Epidermal melanocyte (primary cell): ENCODE data around the gene ROBO2.

Source experiments
- DNase-seq: peaks from one replicate; pipeline ENCODE4 v3.0.0; 2011; ENCODE audit warnings: low spot score; ENCODE audit not compliant: insufficient read length

The ROBO2 gene

DNA sequence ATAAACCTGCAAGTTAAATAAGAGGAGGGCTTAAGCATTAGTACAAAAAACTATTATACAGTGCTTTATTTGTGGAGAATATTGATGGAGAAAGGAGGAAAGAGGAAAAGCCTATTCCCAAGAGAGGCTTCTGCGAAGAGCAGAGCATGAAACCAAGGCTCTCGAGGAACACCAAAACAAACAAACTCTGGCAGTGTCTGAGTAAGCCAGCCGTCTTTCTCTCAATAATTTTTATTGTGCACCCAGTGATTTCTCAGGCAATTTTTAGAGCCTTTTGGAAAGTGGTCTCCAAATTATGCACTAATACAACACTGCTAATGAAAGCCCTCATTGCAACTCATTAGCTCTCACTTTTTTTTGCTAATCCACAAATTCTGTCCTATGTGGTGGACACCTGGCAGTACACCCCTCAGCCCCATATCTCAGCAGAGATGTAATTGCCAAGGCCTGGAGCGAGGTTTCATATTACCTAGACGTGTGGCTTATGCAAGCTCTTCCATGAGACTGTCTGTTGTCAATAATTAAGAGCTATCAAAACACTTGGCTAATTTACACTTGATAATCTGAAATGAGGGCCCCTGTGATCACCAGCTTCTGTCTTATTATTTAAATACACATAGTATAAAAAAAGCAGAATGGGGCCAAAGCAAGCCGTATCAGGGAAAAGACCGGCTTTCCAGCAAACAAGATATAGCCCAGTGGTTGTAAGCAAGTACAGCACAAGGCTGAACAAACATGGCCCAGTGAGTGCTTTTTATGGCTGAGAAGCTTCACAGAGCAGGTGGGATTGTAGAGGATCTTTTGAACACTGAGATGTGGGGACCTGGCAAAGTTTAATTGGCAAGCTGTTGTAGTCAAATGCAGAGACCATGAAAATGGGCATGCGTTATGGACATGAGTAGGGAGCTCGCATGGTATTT is 216.9 kb downstream of the ROBO2 start:
- no peak for DNase-seq

DNA sequence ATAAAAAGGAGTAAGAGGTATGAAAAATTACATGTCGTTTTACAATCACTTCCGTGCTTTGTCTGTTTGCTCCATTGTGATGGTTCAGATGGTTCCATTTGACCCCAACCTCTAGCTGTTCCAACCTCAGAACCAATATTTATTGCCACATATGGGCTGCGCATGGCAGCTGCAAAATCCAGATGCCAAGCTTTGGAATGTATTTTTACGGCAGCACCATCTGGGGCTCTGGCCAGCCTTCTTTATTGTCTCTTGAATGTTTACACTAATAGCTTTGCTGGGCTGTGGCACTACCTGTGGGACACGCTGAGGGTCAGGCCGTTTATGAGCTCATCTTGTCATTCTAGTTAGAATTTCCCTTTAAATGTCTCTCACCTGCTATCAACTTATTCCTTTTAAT is 219.8 kb downstream of the ROBO2 start:
- DNase-seq: no peak

DNA sequence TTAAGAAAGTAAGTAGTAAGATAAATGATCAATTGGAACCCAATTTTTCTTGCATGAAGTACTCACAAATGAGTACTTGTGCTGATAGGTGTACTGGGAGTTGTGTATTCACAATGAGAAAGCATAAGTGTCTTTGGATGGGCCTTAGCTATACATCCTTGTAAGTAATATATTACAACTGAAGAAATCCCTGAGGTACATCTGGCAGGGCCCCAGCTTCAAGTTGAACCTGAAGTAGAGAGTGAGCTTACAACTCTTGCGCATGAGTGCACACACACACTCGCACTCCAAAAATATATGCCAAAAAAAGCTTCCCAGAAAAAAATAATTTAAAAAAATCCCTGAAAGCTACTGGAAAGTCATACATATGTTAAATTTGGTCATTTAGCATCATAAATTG is 222.5 kb downstream of the ROBO2 start:
- no peak for DNase-seq

DNA sequence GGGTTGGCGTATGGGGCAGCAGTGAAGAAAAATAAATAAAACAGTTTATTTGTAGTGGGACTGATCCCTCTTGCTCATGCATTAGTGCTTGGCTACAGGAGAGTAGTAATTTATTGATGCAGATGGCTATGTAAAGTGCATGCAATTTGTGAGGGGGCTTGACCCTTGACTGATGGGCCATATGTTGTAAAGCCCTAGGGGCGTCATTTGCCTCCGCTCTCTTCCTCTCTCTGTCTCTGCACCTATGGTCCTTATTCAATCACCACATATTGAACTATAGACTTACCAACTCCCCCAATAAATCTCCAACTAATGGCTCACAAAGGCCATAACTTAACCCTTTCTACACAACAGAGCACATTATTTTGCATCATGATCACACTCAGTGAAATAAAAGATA is 227.7 kb downstream of the ROBO2 start:
- DNase-seq: no peak

DNA sequence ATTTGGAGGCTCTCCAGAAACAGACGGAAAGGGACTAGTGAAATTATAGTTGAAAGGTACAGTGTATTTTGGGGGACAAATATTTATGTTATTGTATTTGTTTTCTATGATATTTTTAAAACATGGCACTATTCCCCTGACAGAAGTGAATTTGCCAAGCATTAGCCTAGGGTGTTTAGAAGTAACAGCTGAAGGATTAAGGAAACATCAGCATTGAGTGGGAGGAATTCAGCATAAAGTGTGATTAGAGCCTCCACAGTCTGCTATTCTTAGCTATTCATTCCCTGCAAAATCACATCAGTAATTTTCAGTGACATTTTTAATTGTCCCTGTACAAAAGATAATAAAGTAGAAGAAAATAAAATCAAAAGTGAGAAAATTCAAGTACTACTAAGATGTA is 231.4 kb downstream of the ROBO2 start:
- DNase-seq: no peak

DNA sequence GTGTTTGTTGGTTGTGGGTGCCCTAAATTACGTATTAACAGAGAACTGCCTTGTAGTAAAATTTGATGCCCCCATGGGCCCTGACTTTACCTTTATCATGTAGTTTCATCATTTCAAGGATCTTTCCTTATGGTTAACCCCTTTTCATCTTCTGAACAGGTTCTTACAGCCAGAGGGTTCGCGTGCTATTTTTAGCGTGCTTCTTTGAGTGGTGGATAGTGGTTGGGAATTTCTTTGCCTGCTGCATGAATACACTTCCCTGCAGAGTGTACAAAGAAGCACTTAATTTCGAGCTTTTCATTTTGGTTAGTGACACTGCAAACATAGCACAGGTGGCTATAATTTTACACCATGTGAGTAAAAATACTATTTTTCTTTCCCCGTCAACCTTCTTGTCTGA is 231.8 kb downstream of the ROBO2 start:
- DNase-seq: no peak

DNA sequence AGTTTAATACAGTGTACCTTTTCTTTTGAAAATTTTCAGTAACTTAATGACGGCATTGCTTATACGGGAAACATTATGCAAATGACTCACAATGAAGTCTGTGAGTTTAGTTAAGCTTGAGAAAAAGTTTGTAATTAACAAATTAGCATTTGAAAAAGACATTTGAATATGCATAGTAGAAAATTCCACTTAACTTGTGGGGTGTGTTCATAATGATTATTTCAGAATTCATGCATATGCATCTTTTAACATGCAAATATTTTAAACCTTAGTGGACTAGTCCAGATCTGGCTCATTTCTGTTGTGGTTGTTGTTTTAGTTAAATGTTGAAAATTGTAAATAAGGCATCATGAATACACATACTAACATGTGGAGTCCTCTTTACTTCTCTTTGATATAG is 239.4 kb downstream of the ROBO2 start:
- DNase-seq: no peak

DNA sequence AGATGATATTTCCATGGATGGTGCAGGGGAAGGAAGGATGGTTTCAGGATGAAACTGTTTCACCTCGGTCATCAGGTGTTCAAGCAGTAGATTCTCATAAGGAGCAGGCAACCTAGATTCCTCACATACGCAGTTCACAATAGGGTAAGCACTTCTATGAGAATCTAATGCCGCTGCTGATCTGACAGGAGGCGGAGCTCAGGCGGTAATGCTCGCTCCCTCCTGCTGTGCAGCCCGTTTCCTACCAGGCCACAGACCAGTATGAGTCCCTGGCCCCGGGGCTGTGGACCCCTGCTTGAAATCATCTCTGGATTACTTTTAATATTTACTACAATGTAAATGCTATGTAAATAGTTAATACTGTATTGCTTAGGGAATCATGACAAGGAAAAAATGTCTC is 241.8 kb downstream of the ROBO2 start:
- no peak for DNase-seq

DNA sequence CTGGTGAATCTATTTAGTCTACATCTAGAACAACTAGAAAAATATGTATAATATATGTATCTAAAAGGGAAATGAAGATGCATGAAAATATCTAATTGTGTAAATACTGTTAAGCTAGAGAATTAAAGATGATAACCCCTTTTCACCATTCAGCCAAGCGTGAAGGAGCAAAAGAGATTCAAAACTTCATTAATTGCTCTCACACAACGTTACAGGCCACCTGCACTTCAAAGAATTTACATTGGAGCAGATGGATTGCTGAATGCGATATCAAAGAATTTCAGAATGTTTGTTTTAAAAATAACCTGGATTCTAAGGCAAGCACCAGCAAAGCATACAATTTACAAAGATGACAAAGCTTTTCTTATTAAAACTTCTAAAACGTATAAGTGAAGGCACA is 243.2 kb downstream of the ROBO2 start:
- DNase-seq: no peak

DNA sequence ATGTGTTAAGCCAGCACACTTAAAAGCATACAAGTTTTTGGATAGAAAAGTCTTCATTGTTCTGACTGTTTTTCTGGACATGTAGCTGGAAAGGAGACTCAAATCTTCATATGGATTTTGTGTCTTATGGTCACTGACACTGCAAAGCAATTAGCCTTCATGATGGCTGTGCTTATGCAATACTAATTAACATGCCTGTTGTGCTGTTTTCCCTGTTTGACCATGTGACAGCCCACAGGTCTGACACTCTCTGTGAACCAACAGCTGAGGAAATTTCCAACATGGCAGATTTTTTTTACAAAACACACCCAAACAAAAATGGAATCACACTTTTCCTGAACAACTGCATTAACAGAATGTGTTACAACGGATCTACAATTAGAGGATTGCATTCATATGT is 248.4 kb downstream of the ROBO2 start:
- no peak for DNase-seq

DNA sequence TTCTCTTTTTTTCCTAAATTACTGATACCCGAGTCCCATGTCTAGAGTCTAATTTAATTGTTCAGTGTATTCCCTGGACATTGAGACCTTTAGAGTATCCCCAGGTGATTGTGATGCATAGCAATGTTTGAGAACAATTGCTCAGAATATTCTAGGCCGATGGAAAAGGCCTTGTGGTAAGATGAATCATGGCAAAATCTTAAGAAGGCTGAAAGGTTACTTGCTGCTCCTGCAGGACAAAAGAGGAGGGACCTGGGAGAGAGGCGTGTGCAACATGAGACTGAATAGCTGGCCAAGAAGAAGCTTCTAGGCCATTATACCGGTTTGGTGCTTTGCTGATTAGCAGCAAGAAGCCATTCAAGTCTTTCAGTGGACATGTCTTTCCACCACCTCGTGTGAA is 256.6 kb downstream of the ROBO2 start:
- no peak for DNase-seq

DNA sequence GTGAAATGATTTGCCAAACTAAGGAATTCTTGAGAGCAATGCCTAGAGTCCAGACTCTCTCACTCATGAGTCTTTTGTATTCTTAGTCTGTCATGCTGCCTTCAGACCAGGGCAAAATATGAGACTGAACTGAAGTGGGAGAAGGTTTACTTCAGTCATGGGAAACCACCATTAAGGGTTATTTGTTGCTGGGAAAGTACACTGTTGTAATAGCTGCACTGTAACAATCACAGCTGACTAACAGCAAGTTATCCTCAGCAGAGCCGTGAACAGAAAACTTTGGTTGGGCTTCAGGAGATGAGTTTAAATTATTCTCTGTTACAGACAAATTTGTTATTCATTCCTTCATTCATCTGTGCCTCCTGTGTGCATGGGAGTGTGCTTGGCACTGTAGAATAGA is 258.5 kb downstream of the ROBO2 start:
- DNase-seq: no peak

DNA sequence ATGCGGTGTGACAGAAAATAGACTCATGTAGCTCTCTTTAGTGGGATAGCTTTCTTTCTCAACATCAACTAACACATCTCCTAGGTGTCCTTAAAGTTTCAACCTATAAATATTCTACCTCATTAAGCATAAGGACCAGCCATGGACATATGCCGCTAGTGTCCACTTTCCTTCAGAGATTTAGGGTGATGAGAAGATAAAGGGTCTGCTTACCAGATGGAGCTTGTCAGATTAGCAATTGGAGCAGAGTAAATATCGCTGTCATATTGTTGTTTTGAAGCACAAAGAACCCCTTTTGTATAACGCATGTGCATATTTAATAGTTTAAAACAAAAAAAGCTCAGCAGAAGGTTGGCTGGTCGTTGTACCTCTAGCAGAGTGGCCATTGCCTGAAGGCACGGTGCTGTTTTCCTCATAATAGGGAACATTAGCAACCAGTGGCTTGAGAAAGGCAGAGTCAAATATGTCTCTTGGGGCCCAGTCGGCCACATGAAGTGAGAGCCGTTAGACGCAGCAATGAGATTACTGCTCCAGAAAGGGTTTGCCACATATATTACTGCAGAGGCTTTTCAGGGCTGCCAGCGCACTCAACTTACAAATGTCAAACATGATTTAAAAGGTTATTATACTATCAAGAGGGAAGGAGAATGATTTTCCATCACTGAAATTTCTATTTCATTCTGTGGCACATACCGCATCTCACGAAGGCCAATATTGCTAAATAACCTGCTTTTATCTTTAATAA is 264.2 kb downstream of the ROBO2 start:
- no peak for DNase-seq

DNA sequence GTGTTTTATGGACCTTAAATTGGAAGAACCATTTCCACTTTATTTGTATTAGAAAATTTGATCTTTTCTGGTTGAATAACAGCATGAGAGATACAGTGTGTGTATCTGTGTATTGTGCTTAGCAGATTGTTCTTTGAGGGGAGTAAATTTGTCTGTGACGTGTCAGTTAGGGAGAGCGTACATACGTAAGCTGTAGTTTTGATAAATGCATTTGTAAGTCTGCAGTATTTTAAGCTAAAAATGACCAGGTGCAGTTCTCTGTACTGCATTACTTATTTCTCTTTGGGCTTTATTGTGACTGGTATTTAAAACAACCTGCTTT is 264.8 kb downstream of the ROBO2 start:
- no peak for DNase-seq

DNA sequence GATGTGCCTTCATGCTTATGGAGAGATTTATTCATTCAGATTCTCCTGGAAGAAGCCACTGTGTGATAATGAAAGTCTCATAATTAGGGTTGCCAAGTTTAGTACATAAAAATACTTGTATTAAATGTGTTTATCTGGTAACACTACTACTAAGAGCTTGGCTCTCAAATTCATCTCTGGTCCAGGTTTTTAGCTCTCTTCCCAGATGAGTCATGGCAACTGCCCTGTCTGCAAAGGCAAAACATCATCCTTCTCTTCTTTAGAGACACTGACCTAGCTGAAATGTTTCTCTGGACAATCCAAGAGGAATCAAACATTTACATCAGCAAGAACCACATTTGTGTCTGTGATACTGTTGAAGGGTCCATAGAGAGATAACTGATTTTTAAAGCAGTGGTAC is 269.6 kb downstream of the ROBO2 start:
- DNase-seq: no peak

DNA sequence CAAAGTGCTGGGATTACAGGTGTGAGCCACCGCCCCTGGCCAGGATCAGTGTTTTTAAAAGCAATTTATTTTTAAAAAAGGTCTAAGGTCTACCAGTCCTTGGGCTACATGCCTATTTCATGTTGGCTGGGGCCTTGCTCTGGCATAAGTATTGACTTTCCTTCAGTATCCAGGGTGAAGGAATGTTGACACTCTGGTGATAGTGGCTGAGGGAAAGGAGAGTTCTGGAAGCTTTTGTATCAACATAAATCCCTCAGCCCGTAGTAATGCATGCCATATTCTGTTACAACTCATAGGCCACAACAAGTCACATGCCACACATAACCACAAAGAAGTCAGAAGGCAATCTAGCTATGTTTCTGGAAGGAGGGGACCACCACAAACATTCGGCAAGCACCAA is 273.9 kb downstream of the ROBO2 start:
- no peak for DNase-seq

DNA sequence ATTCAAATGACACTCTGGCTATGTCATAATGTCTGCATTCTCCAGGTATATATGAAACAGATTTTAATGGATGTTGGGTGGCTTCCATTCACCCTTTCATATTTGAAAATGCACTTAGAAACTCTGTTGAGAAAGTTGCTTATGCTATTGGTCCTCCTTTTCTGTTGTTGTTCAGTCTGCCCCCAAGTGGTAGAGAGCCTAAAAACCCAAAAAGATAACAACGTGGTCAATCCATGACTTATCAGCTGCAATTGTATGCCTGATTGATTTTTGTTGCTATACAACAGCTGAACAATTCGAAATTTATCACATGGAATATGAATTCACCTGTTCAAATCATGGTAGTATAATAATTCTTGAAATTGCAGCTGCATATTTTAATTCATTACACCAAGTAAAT is 279.8 kb downstream of the ROBO2 start:
- no peak for DNase-seq

DNA sequence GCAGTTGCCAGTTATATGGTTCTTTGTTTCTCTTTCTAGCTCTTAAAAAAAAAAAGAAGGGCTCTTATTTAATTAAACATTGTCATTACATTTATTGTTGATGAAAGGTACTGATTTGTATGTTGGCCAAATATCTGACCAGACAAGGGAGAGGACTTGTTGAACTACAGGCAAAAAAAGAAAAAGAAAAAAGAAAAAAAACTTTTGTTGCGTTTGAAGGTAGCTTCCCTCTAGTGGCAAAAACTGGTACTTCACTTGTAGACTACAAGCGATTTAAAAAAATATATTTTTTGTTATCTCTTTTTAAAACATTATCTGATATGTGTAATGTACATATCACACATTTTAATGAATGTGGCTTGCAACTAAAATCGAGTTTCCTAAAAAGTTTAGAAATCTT is 280.6 kb downstream of the ROBO2 start:
- no peak for DNase-seq

DNA sequence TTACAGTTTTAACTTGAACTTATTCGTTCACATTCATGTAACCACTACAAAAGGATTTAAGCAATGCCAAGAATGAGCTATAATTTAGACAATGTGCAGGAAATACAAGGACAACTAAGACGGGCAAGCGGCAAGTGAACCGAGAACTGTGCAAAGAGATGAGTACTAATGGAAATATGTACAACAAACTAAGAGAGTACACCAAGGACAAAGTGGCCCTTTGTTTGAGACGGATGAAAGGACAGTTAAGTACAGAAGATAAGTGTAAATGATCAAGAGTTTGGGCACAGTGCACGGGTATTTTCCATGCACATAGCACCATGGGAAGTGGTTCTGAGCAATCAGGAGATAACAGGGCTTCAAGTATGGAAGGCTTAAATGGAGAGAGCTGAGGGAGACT is 281.7 kb downstream of the ROBO2 start:
- DNase-seq: no peak

DNA sequence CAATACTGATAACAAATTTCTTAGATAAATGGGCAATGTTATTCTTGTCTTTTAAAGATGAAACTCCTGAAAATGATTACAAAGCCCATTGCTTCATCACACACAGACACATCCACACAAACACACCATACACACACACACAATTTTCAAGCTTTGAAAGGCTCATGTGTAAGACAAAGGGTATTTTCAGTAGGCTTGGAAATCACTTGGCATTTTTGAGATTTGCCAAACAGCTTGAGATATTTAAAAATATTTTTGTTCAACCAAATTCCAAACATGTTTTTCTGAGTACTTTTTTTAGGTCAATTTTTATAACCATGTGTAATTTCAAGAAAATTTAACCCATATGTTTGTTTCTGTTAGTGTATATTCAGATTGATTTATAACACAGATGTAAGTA is 283.7 kb downstream of the ROBO2 start:
- DNase-seq: no peak

DNA sequence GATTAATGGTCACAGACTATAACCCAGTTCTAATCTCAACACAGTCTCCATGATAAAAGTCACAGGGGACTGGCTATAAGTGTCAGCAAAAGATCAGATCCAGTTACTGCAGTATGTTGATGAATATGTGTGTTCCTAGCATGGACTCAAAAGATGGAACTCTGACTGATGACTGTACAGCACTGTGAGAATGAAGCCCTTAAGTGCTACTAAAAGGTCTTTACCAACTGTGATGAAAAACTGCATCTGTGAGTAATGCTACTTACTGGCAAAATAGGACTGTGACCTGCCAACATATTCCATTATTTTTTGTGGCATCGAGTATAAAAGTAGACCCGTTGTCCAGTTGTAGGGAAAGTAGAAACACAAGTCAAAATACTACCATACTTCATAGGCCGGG is 284.2 kb downstream of the ROBO2 start:
- no peak for DNase-seq

DNA sequence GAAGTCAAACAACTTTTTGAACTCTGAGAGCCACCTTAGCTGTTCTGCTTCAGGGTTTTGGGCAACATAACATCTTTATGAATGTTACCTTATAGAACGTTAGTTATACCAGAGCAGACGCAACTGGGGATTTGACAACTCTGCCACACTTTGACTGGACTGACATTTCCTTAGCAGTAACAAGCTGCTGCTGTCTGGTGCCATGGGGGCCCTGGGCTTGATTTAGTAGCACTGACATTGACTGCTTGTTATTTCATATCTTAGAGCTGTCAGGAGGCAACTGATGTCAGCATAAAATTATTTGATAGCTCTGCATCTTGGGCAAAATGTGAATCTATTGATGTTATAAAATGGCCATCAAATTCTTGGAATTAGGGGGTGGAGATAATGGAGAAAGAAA is 285.4 kb downstream of the ROBO2 start:
- no peak for DNase-seq

DNA sequence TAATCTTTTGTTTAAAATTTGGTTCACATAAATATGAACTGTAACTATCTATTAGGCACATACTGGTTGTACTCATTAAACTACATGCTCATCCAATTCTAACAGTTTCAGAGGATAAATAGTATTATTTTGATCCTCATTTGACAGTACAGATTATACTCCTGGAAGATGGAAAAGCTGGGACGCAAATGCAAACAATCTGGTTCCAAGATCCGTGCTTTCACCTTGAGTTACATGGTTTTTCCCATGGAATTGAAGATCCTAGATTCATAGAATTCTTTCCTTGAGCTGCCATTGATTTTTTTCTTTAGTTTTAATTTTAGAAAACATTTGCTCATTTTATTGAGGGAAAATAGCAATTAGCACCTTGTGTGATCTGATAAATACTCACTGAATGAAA is 285.8 kb downstream of the ROBO2 start:
- DNase-seq: no peak
